ENCODE data around the gene OSCAR. TPM values are rescaled to one million over a fixed set of nuclear protein-coding genes. Genes with fewer than 3 reads are reported as not detected.

Gene OSCAR
- total and polyA plus RNA-seq, 2 of the 13 experiments (the other 11 are each of a cell fraction or from before 2014, with no cell fraction given): 1.9 TPM; not detected in 1

GRCh38 chr19:54102421-54103169 is 2.0 kb upstream of the OSCAR start, which contains the start of gene NDUFA3 (continued):
- TF ChIP-seq ZNF839 (CRISPR knock-in tag; IDR thresholded peaks at IDR 0.05; ENCODE audit: borderline replicate concordance): no peak
- peak; percentile 26; the same call in 1 of the 2 replicates for TF ChIP-seq FUBP1 (CRISPR knock-in tag; IDR thresholded peaks at IDR 0.05; ENCODE audit: borderline replicate concordance)
- no peak; a peak in 1 of 4 replicates for TF ChIP-seq REST (IDR thresholded peaks at IDR 0.05; ENCODE audit: borderline replicate concordance in 1 of 2, low read depth in 1 of 2, low read length in 2 of 2)
- no peak; the same call in 1 of the 2 replicates for TF ChIP-seq ATF1 (CRISPR knock-in tag; IDR thresholded peaks at IDR 0.05)
- TF ChIP-seq U2AF1 (optimal IDR thresholded peaks at IDR 0.05; ENCODE audit: low read depth, low read length): no peak
- TF ChIP-seq THAP11 (CRISPR knock-in tag; IDR thresholded peaks at IDR 0.05): peak; percentile 99
- TF ChIP-seq ELF4 (CRISPR knock-in tag; IDR thresholded peaks at IDR 0.05; ENCODE audit: borderline replicate concordance): no peak
- no peak; the same call in 1 of the 2 replicates for TF ChIP-seq ZNF343 (CRISPR knock-in tag; IDR thresholded peaks at IDR 0.05)
- TF ChIP-seq ZKSCAN8 (CRISPR knock-in tag; IDR thresholded peaks at IDR 0.05; ENCODE audit: borderline replicate concordance): peak; percentile 57; the same call in 1 of the 2 replicates
- TF ChIP-seq WIZ (CRISPR knock-in tag; IDR thresholded peaks at IDR 0.05): no peak; the same call in 1 of the 2 replicates
- TF ChIP-seq ZUFSP (CRISPR knock-in tag; IDR thresholded peaks at IDR 0.05; ENCODE audit: borderline replicate concordance): no peak
- no peak for TF ChIP-seq FOXM1 (CRISPR knock-in tag; IDR thresholded peaks at IDR 0.05)
- no peak for TF ChIP-seq CERS6 (CRISPR knock-in tag; IDR thresholded peaks at IDR 0.05)
- TF ChIP-seq ARID5B (CRISPR knock-in tag; IDR thresholded peaks at IDR 0.05): no peak
